ENCODE data around the gene EXTL2. TPM values are rescaled to one million over a fixed set of nuclear protein-coding genes. Genes with fewer than 3 reads are reported as not detected.

The EXTL2 gene
- total and polyA plus RNA-seq, 2 experiments from 2014 or later, result 45.3 to 45.4 TPM

DNA sequence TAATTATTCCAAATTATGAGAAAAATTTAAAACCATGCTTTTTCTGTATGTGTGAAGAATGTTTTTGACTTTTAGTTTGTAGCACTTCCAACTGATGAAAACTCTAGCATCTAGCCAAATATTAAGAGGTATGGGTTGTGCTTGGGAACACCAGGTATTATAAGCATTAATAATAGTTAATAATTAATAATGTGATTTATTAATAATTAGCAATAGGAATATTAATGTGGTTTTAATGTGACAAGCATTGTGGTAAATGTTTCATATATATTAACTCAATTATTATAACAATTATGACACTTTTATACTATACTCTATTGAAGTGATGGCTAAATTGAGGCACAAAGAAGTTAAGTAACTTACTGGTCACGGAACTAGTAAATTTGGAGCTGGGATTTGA is 9.1 kb upstream of the EXTL2 start (continued):
- TF ChIP-seq EZH2 (IDR thresholded peaks at IDR 0.05; ENCODE audit: low read depth, unreplicated experiment) (no peak), STAT1 (IDR thresholded peaks at IDR 0.05; ENCODE audit: unreplicated experiment) (no peak), EZH2phosphoT487 (IDR thresholded peaks at IDR 0.05; ENCODE audit: unreplicated experiment) (no peak), ZNF114 (CRISPR knock-in tag; IDR thresholded peaks at IDR 0.05) (no peak)
- TF ChIP-seq, protein P1, sequence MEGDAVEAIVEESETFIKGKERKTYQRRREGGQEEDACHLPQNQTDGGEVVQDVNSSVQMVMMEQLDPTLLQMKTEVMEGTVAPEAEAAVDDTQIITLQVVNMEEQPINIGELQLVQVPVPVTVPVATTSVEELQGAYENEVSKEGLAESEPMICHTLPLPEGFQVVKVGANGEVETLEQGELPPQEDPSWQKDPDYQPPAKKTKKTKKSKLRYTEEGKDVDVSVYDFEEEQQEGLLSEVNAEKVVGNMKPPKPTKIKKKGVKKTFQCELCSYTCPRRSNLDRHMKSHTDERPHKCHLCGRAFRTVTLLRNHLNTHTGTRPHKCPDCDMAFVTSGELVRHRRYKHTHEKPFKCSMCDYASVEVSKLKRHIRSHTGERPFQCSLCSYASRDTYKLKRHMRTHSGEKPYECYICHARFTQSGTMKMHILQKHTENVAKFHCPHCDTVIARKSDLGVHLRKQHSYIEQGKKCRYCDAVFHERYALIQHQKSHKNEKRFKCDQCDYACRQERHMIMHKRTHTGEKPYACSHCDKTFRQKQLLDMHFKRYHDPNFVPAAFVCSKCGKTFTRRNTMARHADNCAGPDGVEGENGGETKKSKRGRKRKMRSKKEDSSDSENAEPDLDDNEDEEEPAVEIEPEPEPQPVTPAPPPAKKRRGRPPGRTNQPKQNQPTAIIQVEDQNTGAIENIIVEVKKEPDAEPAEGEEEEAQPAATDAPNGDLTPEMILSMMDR (conservative IDR thresholded peaks at IDR 0.05; ENCODE audit: low read depth in 2 of 2), result no peak
- TF ChIP-seq, protein P2, sequence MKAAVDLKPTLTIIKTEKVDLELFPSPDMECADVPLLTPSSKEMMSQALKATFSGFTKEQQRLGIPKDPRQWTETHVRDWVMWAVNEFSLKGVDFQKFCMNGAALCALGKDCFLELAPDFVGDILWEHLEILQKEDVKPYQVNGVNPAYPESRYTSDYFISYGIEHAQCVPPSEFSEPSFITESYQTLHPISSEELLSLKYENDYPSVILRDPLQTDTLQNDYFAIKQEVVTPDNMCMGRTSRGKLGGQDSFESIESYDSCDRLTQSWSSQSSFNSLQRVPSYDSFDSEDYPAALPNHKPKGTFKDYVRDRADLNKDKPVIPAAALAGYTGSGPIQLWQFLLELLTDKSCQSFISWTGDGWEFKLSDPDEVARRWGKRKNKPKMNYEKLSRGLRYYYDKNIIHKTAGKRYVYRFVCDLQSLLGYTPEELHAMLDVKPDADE (IDR thresholded peaks at IDR 0.05), result no peak

DNA sequence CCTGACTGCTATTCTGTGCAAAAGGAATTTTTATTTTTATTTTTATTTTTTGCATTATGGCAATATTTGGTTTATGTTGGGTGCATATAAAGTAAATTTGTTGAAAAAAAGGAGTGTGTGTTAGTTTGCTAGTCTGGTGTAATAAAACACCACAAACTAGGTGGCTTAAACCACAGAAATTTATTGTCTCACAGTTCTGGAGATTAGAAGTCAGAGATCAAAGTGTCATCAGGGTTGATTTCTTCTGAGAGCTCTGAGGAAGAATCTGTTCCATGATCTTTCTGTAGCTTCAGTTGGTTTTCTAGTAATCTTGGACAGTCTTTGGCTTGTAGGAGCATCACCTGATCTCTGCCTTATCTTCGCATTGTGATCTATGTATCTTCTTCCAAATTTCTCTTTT is 7.7 kb upstream of the EXTL2 start:
- Histone ChIP-seq H3K9me2 (ENCODE audit: insufficient read depth) (no peaks in the 10 kb centered on the region), H3K4me1 (ENCODE audit: insufficient read depth) (peaks cover 3% of the 10 kb centered on the region; the same call in 1 of the 2 replicates), H3F3A (replicated peaks; ENCODE audit: low read depth) (no peaks in the 10 kb centered on the region), H3K27ac (ENCODE audit: low read depth) (no peak overlapping the region), H2AFZ (no peak overlapping the region), H4K20me1 (replicated peaks; ENCODE audit: insufficient read depth) (peaks cover 5% of the 10 kb centered on the region; the same call in 1 of the 2 replicates), H3K36me3 (ENCODE audit: insufficient read depth) (0 out of 2 replicates have a peak, but pooled peaks cover 13% of the 10 kb centered on the region), H3K27me3 (ENCODE audit: insufficient read depth) (no peaks in the 10 kb centered on the region), H3K4me2 (no peak overlapping the region), H3K79me2 (replicated peaks; ENCODE audit: insufficient read depth) (peaks cover 62% of the 10 kb centered on the region), H3K4me3 (no peak overlapping the region)
- no peak overlapping the region for H3K27ac Mint-ChIP-seq
- DNase-seq (ENCODE audit: low spot score) (no peak), ATAC-seq (no peak)
- H3K9me3 Mint-ChIP-seq, result no peaks in the 10 kb centered on the region
- no peak overlapping the region for H3K4me3 Mint-ChIP-seq
- peaks cover 57% of the 10 kb centered on the region for H3K36me3 Mint-ChIP-seq (ENCODE audit: low read depth)
- TF ChIP-seq POLR2AphosphoS5 (IDR thresholded peaks at IDR 0.05; ENCODE audit: low read depth), result no peak
- TF ChIP-seq, protein P2 (IDR thresholded peaks at IDR 0.05), result no peak
- no peak for TF ChIP-seq EZH2phosphoT487 (IDR thresholded peaks at IDR 0.05; ENCODE audit: unreplicated experiment)
- TF ChIP-seq ZNF114 (CRISPR knock-in tag; IDR thresholded peaks at IDR 0.05), result no peak
- TF ChIP-seq, protein P3, sequence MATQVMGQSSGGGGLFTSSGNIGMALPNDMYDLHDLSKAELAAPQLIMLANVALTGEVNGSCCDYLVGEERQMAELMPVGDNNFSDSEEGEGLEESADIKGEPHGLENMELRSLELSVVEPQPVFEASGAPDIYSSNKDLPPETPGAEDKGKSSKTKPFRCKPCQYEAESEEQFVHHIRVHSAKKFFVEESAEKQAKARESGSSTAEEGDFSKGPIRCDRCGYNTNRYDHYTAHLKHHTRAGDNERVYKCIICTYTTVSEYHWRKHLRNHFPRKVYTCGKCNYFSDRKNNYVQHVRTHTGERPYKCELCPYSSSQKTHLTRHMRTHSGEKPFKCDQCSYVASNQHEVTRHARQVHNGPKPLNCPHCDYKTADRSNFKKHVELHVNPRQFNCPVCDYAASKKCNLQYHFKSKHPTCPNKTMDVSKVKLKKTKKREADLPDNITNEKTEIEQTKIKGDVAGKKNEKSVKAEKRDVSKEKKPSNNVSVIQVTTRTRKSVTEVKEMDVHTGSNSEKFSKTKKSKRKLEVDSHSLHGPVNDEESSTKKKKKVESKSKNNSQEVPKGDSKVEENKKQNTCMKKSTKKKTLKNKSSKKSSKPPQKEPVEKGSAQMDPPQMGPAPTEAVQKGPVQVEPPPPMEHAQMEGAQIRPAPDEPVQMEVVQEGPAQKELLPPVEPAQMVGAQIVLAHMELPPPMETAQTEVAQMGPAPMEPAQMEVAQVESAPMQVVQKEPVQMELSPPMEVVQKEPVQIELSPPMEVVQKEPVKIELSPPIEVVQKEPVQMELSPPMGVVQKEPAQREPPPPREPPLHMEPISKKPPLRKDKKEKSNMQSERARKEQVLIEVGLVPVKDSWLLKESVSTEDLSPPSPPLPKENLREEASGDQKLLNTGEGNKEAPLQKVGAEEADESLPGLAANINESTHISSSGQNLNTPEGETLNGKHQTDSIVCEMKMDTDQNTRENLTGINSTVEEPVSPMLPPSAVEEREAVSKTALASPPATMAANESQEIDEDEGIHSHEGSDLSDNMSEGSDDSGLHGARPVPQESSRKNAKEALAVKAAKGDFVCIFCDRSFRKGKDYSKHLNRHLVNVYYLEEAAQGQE (IDR thresholded peaks at IDR 0.05; ENCODE audit: unreplicated experiment), result no peak
- no peak for TF ChIP-seq CREB1 (CRISPR knock-in tag; IDR thresholded peaks at IDR 0.05; ENCODE audit: low read depth)
- no peak for TF ChIP-seq STAT1 (IDR thresholded peaks at IDR 0.05; ENCODE audit: unreplicated experiment)
- TF ChIP-seq, protein P1 (conservative IDR thresholded peaks at IDR 0.05; ENCODE audit: low read depth in 2 of 2), result no peak
- no peak for TF ChIP-seq EZH2 (IDR thresholded peaks at IDR 0.05; ENCODE audit: low read depth, unreplicated experiment)
- TF ChIP-seq NANOG (IDR thresholded peaks at IDR 0.05; ENCODE audit: borderline replicate concordance), result no peak
- H3K27me3 Mint-ChIP-seq (ENCODE audit: insufficient read depth, low read depth, poor library complexity), result no peaks in the 10 kb centered on the region
- 0 out of 3 replicates have a peak, but pooled peaks cover 2% of the 10 kb centered on the region for H3K4me1 Mint-ChIP-seq
